HG03432 (cell line): ENCODE data around the gene TRPM2.

Experiments used
- ATAC-seq: cut with Tn5 transposase; IDR thresholded peaks from one replicate; pipeline ENCODE4 v1.9.1; 2021; ENCODE audit warnings: mild to moderate bottlenecking, moderate library complexity; ENCODE audit not compliant: unreplicated experiment

The TRPM2 gene

DNA sequence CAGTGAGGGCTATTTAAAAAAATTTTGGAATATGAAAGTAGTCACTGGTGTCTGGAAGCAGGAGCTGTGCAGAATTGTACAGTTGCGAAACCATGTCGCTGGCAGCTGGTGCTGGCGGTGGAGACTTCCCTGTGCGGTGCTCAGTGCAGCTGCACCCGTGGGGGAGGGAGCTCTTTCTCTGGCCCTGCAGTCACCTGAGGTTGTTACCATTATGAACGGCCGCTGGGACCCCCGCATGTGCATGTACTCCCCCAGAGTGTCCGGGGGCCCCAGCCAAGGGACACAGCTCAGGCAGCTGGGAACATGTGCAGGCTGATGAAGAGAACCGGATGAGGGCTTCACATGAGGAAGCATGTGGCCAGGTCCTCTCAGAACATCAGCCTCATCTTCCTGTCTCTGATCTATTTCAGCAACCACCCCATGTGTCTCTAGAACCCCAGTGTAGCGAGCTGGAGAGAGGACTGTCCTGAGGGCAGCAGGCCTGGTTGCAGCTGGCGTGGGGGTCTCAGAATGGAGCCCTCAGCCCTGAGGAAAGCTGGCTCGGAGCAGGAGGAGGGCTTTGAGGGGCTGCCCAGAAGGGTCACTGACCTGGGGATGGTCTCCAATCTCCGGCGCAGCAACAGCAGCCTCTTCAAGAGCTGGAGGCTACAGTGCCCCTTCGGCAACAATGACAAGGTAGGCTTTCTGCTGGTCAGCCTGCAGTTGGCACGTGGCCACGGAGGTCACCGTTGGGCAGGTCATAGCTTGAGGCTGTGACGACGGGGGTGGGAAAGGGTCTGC lies at the start of gene TRPM2:
Gene TRPM2, plus strand, starts transcription at position 431 of the 780 bp plus-strand sequence. Its CDS starts 80 bp downstream, at position 511.
- no peak for ATAC-seq

- ATAC-seq, result no peak
Observed at GRCh38 chr21:44304011-44304616, 49.3 kb upstream of the TRPM2 start.

GRCh38 chr21:44304877-44305293 lies 48.5 kb upstream of the TRPM2 start:
- no peak for ATAC-seq

DNA sequence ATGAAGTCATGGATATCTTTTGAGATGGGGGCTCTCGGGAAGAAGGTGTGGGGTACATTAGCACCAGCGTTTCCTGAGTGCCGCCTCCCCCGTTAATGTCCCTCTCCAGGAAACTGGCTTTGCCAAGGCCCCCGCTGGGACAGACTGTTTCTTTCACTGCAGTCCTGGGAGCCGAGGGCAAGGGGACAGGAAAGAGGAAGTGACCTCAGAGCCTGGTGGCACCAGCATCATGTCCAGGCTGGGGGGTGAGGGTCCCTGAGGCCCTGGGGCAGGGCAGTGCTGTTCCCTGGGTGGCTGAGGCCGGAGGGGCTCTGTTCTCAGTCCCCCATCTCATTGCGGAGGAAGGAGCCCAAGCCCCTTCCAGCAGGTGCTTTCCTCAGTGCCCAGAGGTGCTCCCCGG lies 47.7 kb upstream of the TRPM2 start:
- ATAC-seq, result no peak

DNA sequence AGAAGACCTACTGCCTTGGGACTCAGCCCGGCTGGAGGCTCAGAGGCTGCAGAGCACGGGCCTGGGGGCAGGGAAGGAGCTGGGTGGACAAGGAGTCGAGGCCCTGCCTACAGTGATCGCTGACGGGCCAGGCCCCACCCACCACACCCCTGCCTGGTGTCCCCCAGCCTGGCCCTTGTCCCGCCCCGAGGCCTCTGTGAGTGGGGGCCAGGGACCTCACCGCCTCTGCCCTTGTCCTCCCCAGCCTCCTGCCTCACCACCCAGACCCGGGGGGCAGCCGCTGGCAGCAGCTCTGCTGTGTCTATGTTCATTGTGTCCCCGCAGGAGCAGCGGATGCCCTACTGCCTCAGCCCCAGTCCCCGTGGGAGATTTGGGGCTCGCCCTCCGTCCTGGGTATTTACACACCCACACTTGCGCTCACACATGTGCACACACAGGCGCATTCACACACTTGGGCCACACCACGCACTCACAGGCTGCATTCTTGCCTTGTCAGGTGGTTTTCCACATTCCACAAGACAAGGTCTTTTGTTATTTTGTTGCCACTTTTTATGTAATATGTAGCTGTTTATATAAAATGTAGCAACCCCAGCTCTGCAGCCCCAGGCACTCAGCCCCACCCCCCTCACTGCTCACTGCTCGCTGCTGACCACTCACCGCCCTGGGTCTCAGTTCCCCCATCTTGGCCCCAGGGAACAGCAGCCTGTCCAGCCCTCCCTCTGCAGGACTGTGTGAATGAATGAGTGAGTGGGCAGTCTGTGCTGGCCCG lies 46.3 kb upstream of the TRPM2 start:
- no peak for ATAC-seq

DNA sequence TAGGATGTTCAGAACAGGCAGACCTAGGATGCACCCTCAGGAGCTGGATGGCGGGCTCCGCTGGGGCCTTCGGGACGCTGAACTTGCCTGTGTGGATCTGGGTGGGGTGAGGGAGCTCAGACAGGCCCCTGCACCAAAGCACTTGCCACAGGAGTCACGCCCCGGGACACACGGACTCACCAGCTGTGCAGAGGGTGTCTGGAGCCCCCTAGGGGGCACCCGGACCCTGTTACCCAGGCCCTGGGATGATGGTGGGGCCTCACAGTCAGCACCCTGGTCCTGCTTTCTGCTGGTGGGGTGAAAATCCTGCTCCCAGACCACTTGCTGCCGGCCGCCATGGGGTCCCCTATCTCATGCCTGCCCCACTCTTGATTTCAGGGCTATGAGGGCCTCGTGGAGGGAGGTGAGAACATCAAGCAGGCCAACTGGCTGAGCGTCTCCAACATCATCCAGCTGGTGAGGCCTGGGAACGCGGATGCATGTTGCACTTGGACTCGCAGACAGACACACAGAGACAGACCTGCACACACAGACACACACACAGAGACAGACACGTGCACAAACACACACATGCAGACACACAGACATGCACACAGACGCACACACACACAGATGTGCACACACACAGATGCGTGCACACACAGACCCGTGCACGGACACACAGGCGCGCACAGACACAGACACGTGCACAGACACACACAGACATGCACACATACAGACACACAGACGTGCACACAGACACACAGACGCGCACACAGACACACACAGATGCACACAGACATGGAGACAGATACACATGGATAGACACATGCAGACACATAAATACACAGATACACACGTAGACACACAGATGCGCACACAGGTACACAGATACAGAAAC lies 42.6 kb upstream of the TRPM2 start:
- no peak for ATAC-seq

DNA sequence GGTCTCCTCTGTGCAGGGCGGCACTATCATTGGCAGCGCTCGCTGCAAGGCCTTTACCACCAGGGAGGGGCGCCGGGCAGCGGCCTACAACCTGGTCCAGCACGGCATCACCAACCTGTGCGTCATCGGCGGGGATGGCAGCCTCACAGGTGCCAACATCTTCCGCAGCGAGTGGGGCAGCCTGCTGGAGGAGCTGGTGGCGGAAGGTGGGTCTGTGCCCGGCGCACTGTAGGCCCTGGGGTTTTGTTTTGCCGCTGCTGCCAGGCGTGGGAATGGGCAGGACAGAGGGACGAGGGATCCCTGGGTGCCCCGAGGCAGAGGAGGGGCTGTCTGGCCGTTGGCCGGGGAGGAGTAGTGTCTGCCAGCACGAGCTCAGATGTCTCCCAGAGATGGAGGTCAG lies 41.3 kb upstream of the TRPM2 start:
- ATAC-seq, result no peak

DNA sequence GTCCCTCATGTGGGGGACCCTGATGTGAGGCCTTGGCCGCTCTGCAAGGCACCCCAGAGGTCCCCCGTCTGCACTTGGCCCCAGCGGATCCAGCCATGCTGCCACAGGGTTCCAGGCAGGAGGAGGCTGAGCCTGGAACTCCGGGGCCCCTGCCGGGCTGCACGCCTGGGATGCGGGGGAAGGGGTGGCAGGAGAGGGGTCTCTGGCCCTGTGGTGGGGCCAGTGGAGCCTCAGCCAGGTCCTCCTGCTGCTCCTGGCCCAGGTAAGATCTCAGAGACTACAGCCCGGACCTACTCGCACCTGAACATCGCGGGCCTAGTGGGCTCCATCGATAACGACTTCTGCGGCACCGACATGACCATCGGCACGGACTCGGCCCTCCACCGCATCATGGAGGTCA lies 40.7 kb upstream of the TRPM2 start:
- ATAC-seq, result no peak

DNA sequence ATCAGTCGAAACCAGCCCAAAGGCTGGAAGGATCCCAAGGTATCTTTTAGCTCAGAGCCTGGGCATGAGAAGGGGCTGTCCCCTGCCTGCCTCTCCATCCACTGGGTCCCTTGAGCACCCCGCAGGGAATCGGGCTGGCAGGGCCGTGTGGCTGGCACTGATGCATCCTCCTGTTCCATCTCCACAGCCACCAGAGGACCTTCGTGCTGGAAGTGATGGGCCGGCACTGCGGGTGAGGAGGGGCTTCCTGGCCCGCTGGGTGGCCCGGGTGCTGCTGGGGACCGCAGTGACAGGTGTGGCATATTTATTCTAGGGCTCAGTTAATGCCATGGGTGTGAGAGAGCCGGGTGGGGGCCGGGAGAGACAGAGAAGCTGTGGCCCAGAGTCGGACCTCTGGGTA lies 40.0 kb upstream of the TRPM2 start:
- no peak for ATAC-seq

DNA sequence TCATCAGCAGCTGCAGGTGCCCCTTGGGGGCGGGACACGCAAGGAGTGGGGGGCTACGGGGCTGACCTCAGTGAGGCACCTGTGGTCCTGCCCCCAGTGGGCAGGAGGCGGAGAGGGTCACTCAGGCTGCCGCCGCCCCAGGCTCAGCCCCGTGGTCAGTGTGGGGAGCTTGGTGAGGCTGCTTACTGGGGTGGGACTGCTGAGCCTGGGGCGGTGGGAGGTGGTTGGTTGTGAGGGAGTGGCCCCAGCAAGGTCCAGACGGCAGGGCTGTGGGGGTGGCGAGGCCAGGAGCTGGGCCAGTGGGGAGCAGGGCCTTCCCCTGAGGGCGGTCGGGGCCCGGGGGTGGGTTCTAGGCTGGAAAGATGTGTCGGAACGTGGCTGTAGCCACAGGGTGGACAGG lies 39.3 kb upstream of the TRPM2 start:
- ATAC-seq, result no peak

DNA sequence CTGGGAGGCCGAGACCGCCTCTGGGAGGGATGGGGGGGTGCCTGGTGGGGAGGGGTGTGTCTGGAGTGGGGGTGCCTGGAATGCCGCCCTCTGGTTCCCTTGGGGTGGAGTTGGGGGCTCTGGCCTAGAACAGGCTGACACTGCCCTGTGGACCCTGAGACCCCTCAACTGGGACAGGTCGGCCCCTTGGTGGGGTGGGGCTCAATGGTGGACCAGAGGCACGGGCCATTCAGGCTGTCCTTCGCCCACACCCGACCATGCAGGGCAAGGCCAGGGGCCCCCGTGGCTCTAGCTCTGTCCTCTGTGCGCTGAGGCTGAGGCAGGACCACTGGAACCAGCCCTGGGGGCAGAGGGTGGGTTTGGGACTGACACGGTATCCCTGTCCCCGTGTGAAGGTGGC lies 38.9 kb upstream of the TRPM2 start:
- ATAC-seq, result no peak

- ATAC-seq, result no peak
Observed at GRCh38 chr21:44315691-44316203, 37.7 kb upstream of the TRPM2 start.

- no peak for ATAC-seq
Observed at GRCh38 chr21:44316277-44316900, 37.0 kb upstream of the TRPM2 start.

GRCh38 chr21:44317241-44317782 lies 36.1 kb upstream of the TRPM2 start:
- no peak for ATAC-seq

GRCh38 chr21:44317871-44318270 lies 35.5 kb upstream of the TRPM2 start:
- ATAC-seq, result no peak

- no peak for ATAC-seq
Observed at GRCh38 chr21:44318489-44319285, 34.7 kb upstream of the TRPM2 start.

- no peak for ATAC-seq
Observed at GRCh38 chr21:44319407-44320065, 33.9 kb upstream of the TRPM2 start.

GRCh38 chr21:44320847-44321246 lies 32.6 kb upstream of the TRPM2 start:
- no peak for ATAC-seq
